H9 (cell line): ENCODE measurements around the gene NUDT9. TPM values are rescaled to one million over a fixed set of nuclear protein-coding genes. Genes with fewer than 3 reads are reported as not detected.
"Not testable (repeated sequence)": the region's sequence is repeated elsewhere in the genome, so short reads cannot be mapped to it uniquely, and the experiment has no call there.

Experiments used
- DNase-seq: peaks from one replicate; pipeline ENCODE4 v3.0.0-alpha.2; 2017
- H2AFZ ChIP-seq: one replicate; pipeline ENCODE4 v1.6.1; 2013; ENCODE audit warnings: mild to moderate bottlenecking, low read length, control low read depth, moderate library complexity
- H2AK5ac ChIP-seq: 2 replicates; pipeline ENCODE4 v1.6.1; 2013; ENCODE audit warnings: low read length, control low read depth, mixed read lengths; ENCODE audit not compliant: insufficient read length
- H2BK120ac ChIP-seq: one replicate; pipeline ENCODE4 v1.6.1; 2013; ENCODE audit warnings: low read depth, mild to moderate bottlenecking, low read length, control low read depth, inconsistent platforms; ENCODE audit not compliant: poor library complexity, severe bottlenecking
- H2BK12ac ChIP-seq: 2 replicates; pipeline ENCODE4 v1.6.1; 2013; ENCODE audit warnings: low read length, control low read depth, mixed read lengths, low read depth; ENCODE audit not compliant: insufficient read length
- H2BK15ac ChIP-seq: 2 replicates; pipeline ENCODE4 v1.6.1; 2013; ENCODE audit warnings: low read depth, low read length, control low read depth
- H2BK20ac ChIP-seq: one replicate; pipeline ENCODE4 v1.6.1; 2013; ENCODE audit warnings: low read depth, mild to moderate bottlenecking, low read length, control low read depth, inconsistent platforms; ENCODE audit not compliant: poor library complexity, severe bottlenecking
- H2BK5ac ChIP-seq: 2 replicates; pipeline ENCODE4 v1.6.1; 2013; ENCODE audit warnings: low read length, control low read depth, mixed read lengths; ENCODE audit not compliant: insufficient read length
- H3K14ac ChIP-seq: 2 replicates; pipeline ENCODE4 v1.6.1; 2013; ENCODE audit warnings: low read length, control low read depth; ENCODE audit not compliant: insufficient read depth
- H3K18ac ChIP-seq: 2 replicates; pipeline ENCODE4 v1.6.1; 2013; ENCODE audit warnings: low read depth, mild to moderate bottlenecking, mixed read lengths, low read length, control low read depth; ENCODE audit not compliant: insufficient read length
- H3K23ac ChIP-seq: 2 replicates; pipeline ENCODE4 v1.6.1; 2013; ENCODE audit warnings: low read length, control low read depth, mixed read lengths, low read depth; ENCODE audit not compliant: insufficient read length
- H3K23me2 ChIP-seq: 2 replicates; pipeline ENCODE4 v1.6.1; 2013; ENCODE audit warnings: low read depth, mild to moderate bottlenecking, mixed read lengths, low read length, control low read depth; ENCODE audit not compliant: insufficient read length, poor library complexity, severe bottlenecking
- H3K27ac ChIP-seq: 2 replicates; pipeline ENCODE4 v1.5.1; 2013; ENCODE audit warnings: low read length, control low read depth, mixed read lengths, low read depth; ENCODE audit not compliant: insufficient read length
- H3K27me3 ChIP-seq: 2 replicates; pipeline ENCODE4 v1.6.1; 2013; ENCODE audit warnings: low read length, control low read depth, inconsistent platforms; ENCODE audit not compliant: insufficient read depth
- H3K4ac ChIP-seq: 2 replicates; pipeline ENCODE4 v1.6.1; 2013; ENCODE audit warnings: low read depth, mild to moderate bottlenecking, control low read depth, inconsistent platforms, low read length, moderate library complexity
- H3K4me1 ChIP-seq: 2 replicates; pipeline ENCODE4 v1.6.1; 2013; ENCODE audit warnings: low read length, control low read depth, inconsistent platforms; ENCODE audit not compliant: insufficient read depth
- H3K4me2 ChIP-seq: 2 replicates; pipeline ENCODE4 v1.6.1; 2013; ENCODE audit warnings: low read length, control low read depth, mixed read lengths; ENCODE audit not compliant: insufficient read length, insufficient read depth
- H3K56ac ChIP-seq: 2 replicates; pipeline ENCODE4 v1.6.1; 2013; ENCODE audit warnings: low read depth, mild to moderate bottlenecking, mixed read lengths, low read length, control low read depth; ENCODE audit not compliant: insufficient read length
- H3K79me1 ChIP-seq: 2 replicates; pipeline ENCODE4 v1.6.1; 2013; ENCODE audit warnings: low read depth, mild to moderate bottlenecking, moderate library complexity, low read length, control low read depth, inconsistent platforms; ENCODE audit not compliant: insufficient read depth, poor library complexity, severe bottlenecking
- H3K79me2 ChIP-seq: 2 replicates; pipeline ENCODE4 v1.6.1; 2013; ENCODE audit warnings: low read length, control low read depth, inconsistent platforms; ENCODE audit not compliant: insufficient read depth
- H3K9ac ChIP-seq: 2 replicates; pipeline ENCODE4 v1.6.1; 2013; ENCODE audit warnings: low read length, control low read depth, mixed read lengths; ENCODE audit not compliant: insufficient read length; ENCODE audit errors: extremely low read depth
- H3K9me3 ChIP-seq: one replicate; pipeline ENCODE4 v1.6.1; 2013; ENCODE audit warnings: low read depth, low read length, inconsistent platforms; ENCODE audit not compliant: control insufficient read depth
- H3T11ph ChIP-seq: one replicate; pipeline ENCODE4 v1.6.1; 2013; ENCODE audit warnings: mild to moderate bottlenecking, low read length, control low read depth, inconsistent platforms
- H4K20me1 ChIP-seq: one replicate; pipeline ENCODE4 v1.6.1; 2013; ENCODE audit not compliant: control insufficient read depth, insufficient read length, insufficient read depth
- H4K5ac ChIP-seq: 2 replicates; pipeline ENCODE4 v1.6.1; 2013; ENCODE audit warnings: low read depth, mild to moderate bottlenecking, mixed read lengths, low read length, control low read depth; ENCODE audit not compliant: insufficient read length
- H4K8ac ChIP-seq: replicated peaks from 2 replicates; pipeline ENCODE4 v1.6.1; 2013; ENCODE audit warnings: low read length, control low read depth, mixed read lengths, low read depth; ENCODE audit not compliant: insufficient read length
- H4K91ac ChIP-seq: 2 replicates; pipeline ENCODE4 v1.6.1; 2013; ENCODE audit warnings: low read depth, mild to moderate bottlenecking, moderate library complexity, mixed read lengths, low read length, control low read depth; ENCODE audit not compliant: insufficient read length
- H3K27ac Mint-ChIP-seq, 3 experiments: 2 replicates in 2 of 3; 3 replicates in 1 of 3; pipeline ENCODE4 v1.8.0; 2020 to 2021; ENCODE audit warnings: mixed read lengths in 3 of 3, mild to moderate bottlenecking in 1 of 3, moderate library complexity in 1 of 3
- H3K27me3 Mint-ChIP-seq: 2 replicates; pipeline ENCODE4 v1.8.0; 2021; ENCODE audit warnings: low read depth, mild to moderate bottlenecking, moderate library complexity, mixed read lengths
- H3K36me3 Mint-ChIP-seq, 3 experiments: 2 replicates in 2 of 3; 3 replicates in 1 of 3; pipeline ENCODE4 v1.8.0; 2020 to 2021; ENCODE audit warnings: low read depth in 3 of 3, mixed read lengths in 3 of 3; ENCODE audit not compliant: insufficient read depth in 1 of 3
- H3K4me1 Mint-ChIP-seq, 2 experiments: 2 replicates each; pipeline ENCODE4 v1.8.0; 2020; ENCODE audit warnings: mixed read lengths in 2 of 2
- H3K4me3 Mint-ChIP-seq, 2 experiments: 2 replicates in 1 of 2; 3 replicates in 1 of 2; pipeline ENCODE4 v1.8.0; 2020 to 2021; ENCODE audit warnings: mild to moderate bottlenecking in 2 of 2, mixed read lengths in 2 of 2, moderate library complexity in 1 of 2
- H3K9me3 Mint-ChIP-seq, 2 experiments: 2 replicates in 1 of 2; 3 replicates in 1 of 2; pipeline ENCODE4 v1.8.0; 2020; ENCODE audit warnings: mild to moderate bottlenecking in 2 of 2, mixed read lengths in 2 of 2, moderate library complexity in 1 of 2
- WGBS: extraction: QIAGEN DNeasy Blood & Tissue Kit; methylation state at CpG from one replicate; pipeline ENCODE4 v1.1.7; 2013; ENCODE audit warnings: missing lambda C conversion rate, low lambda C conversion rate, mixed read lengths; ENCODE audit not compliant: insufficient read length; ENCODE audit errors: extremely low coverage; 5-methylcytosine and 5-hydroxymethylcytosine counted together
- total RNA-seq: library from RNA; stranded (reverse); gene quantifications from 2 replicates; pipeline ENCODE4 v1.2.1, GENCODE V29; 2021
- TF ChIP-seq, protein P1 (sequence below): fragments of 200-600 bp; sonication (generic); conservative IDR thresholded peaks from 3 replicates; pipeline ENCODE4 v1.8.0; 2021; ENCODE audit warnings: antibody characterized with exemption, mild to moderate bottlenecking

The NUDT9 gene
- total RNA-seq, 1 experiment from 2014 or later, result 28.5 TPM

GRCh38 chr4:87399954-87400353, 22.4 kb upstream of the NUDT9 start:
- WGBS, result no CpG with 5 or more reads among the region's 1 CpG
- no peaks in the 10 kb centered on the region for H3K23me2 ChIP-seq
- peaks cover 0 to 11% (median 6%) of the 10 kb centered on the region in 3 experiments; a peak in 3 of 7 replicates for H3K36me3 Mint-ChIP-seq

GRCh38 chr4:87403732-87404131, 18.6 kb upstream of the NUDT9 start:
- H4K8ac ChIP-seq, result not testable (repeated sequence)

More at GRCh38 chr4:87399954-87400353, 22.4 kb upstream of the NUDT9 start:
- Histone ChIP-seq H3K18ac (no peak overlapping the region), H3K27me3 (no peaks in the 10 kb centered on the region), H4K20me1 (no peaks in the 10 kb centered on the region), H3K27ac (no peak overlapping the region), H2AK5ac (no peak overlapping the region), H2BK12ac (no peak overlapping the region), H3K9ac (no peak overlapping the region), H2BK5ac (no peak overlapping the region), H3K9me3 (no peaks in the 10 kb centered on the region), H4K91ac (no peak overlapping the region), H2BK120ac (no peak overlapping the region), H3K79me1 (no peaks in the 10 kb centered on the region), H3K4me2 (no peak overlapping the region), H2BK20ac (no peak overlapping the region), H3T11ph (no peak overlapping the region), H2BK15ac (no peak overlapping the region), H3K56ac (no peak overlapping the region), H4K8ac (no peak overlapping the region), H3K4me1 (no peaks in the 10 kb centered on the region), H3K23ac (no peak overlapping the region), H3K14ac (no peak overlapping the region), H3K4ac (no peak overlapping the region), H4K5ac (no peak overlapping the region), H3K79me2 (no peaks in the 10 kb centered on the region), H2AFZ (no peak overlapping the region)
- TF ChIP-seq, protein P1, sequence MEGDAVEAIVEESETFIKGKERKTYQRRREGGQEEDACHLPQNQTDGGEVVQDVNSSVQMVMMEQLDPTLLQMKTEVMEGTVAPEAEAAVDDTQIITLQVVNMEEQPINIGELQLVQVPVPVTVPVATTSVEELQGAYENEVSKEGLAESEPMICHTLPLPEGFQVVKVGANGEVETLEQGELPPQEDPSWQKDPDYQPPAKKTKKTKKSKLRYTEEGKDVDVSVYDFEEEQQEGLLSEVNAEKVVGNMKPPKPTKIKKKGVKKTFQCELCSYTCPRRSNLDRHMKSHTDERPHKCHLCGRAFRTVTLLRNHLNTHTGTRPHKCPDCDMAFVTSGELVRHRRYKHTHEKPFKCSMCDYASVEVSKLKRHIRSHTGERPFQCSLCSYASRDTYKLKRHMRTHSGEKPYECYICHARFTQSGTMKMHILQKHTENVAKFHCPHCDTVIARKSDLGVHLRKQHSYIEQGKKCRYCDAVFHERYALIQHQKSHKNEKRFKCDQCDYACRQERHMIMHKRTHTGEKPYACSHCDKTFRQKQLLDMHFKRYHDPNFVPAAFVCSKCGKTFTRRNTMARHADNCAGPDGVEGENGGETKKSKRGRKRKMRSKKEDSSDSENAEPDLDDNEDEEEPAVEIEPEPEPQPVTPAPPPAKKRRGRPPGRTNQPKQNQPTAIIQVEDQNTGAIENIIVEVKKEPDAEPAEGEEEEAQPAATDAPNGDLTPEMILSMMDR, result no peak
- H3K9me3 Mint-ChIP-seq, result peaks cover 7 to 12% of the 10 kb centered on the region in 2 experiments; a peak in 4 of 5 replicates
- DNase-seq, result no peak
- H3K27ac Mint-ChIP-seq, result no peak overlapping the region
- no peaks in the 10 kb centered on the region for H3K4me1 Mint-ChIP-seq
- no peaks in the 10 kb centered on the region for H3K27me3 Mint-ChIP-seq
- no peak overlapping the region for H3K4me3 Mint-ChIP-seq

More at GRCh38 chr4:87403732-87404131, 18.6 kb upstream of the NUDT9 start:
- H3K27ac ChIP-seq, H4K5ac ChIP-seq, H3T11ph ChIP-seq, H3K79me2 ChIP-seq, H2BK15ac ChIP-seq, H3K4me2 ChIP-seq, H3K9ac ChIP-seq, H2BK20ac ChIP-seq, H4K91ac ChIP-seq, H3K4me3 Mint-ChIP-seq, H3K56ac ChIP-seq, H3K23ac ChIP-seq, H2BK12ac ChIP-seq, H2AFZ ChIP-seq, H3K27ac Mint-ChIP-seq, H3K79me1 ChIP-seq, H2BK120ac ChIP-seq, H3K27me3 ChIP-seq, H3K23me2 ChIP-seq, DNase-seq, H3K27me3 Mint-ChIP-seq, H3K14ac ChIP-seq, H3K18ac ChIP-seq, H3K4me1 ChIP-seq, H4K20me1 ChIP-seq, H2AK5ac ChIP-seq, H3K4ac ChIP-seq, H2BK5ac ChIP-seq, H3K9me3 ChIP-seq: not testable (repeated sequence)
- no CpG with 5 or more reads among the region's 1 CpG for WGBS
- Mint-ChIP-seq H3K9me3 (peaks cover 7 to 12% of the 10 kb centered on the region in 2 experiments; a peak in 4 of 5 replicates), H3K4me1 (peaks cover 15 to 17% of the 10 kb centered on the region in 2 experiments), H3K36me3 (peaks cover 0 to 11% (median 6%) of the 10 kb centered on the region in 3 experiments; a peak in 3 of 7 replicates)
